Activated naive CD4-positive, alpha-beta T cell (primary cell): ENCODE measurements around the gene FAM151A.

Experiments
- DNase-seq, 4 experiments: peaks; one replicate each; lab custom pipeline; 2025; lab: John Stamatoyannopoulos, UW

The FAM151A gene

GRCh38 chr1:54604051-54604450 is 19.3 kb downstream of the FAM151A start:
- DNase-seq = no peak

GRCh38 chr1:54603241-54603640 is 20.1 kb downstream of the FAM151A start:
- DNase-seq = no peak

DNA sequence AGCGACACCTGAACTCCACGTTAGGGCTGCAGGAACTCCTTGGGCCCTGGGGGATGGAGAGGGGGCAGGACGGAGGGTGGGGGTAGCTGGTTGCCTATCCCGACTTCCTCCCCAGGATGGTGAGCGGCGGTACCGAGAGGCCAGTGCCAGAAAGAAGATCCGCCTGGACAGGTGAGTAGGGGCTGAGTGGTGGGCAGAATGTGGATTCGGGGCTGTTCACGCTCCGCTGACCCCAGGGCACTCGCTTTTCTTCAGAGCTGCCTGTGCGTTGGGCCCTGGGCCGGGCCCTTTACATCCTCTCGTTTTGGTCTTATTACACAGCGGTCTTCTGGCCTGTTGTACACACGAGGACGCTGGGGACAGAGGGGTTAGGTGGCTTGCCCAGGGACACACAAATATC is 20.8 kb downstream of the FAM151A start:
- no peak for DNase-seq

DNA sequence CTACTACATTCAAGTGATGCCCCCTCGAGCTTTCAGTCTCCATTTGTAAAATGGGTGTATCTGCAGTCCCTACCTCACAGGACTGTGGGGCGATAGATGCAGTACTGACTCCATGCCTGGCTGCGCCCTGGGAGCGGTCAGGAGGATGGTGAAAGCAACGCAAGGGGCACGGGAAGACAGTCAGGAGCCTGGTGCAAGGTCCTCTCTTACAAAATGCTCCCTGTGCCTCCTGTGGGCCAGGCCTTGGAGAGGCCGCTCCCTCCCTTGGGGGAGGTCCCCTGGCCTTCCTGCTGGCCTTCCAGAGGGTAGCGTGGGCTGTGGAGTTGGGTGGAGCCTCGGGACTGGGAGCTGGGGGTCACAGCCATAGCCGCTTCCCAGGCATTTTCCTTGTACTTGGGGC is 21.6 kb downstream of the FAM151A start:
- no peak for DNase-seq

DNA sequence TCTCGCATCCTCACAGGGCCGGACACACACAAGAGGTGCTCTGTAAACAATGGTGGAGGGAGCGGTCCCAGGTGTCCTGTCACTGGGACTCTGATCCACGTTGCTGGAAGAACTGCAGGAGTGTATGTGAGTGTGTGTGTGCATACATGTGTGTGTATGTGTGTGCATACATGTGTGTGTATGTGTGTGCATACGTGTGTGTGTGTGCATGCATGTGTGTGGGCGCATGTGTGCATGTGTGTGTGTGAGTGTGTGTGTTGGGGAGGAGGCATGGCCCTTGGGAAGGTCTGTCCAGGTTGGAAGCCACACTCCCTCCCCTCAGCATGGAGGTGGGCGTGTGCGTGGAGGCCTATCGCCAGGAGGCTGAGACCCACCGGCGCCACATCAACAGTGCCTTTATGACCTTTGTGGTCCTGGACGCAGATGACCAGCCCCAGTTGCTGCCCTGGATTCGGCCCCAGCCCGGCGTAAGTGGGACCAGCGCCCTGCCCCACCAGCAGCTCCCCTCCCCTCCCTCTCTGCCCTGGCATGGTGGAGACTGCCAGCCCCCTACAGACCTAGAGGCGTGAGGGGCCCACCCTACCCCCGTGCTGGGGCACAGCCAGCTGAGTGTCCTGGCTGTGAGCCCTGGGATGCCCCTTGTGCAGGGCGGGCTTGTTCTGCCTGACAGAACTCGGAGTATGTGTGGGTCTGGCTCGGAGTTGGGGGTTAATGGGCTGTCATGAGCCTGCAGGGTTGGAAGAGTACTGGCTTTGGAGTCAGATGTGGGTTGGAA is 22.2 kb downstream of the FAM151A start:
- DNase-seq = no peak

DNA sequence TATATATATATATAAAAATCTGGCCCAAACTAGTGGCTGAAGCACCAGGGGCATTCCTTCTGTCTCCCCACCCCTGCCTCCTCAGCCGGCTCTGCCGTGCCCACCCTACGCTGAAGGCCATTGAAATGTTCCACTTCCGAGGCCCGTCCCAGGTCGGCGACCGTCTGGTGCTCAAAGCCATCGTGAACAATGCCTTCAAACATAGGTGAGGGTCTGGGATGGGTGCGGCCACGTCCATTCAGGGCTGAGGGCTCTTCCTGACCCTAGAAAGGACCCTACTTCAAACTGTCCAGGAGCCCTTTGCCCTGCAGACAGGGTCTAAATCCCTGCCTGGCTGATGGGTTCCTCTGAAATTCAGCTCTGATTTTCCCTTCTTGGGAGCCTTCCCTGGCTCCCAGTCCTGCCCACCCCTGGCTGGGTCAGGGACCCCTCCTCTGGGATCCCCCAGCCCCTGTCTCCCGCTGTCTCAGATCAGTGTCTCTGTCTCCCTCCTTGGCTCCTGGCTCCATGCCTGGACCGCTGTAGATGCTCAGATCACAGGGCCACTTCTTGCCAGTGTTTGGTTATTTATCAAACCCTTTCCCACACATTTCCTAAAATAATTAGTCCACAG is 24.0 kb downstream of the FAM151A start:
- no peak for DNase-seq

GRCh38 chr1:54597455-54598030 is 25.8 kb downstream of the FAM151A start:
- DNase-seq = no peak

- no peak for DNase-seq
Observed at GRCh38 chr1:54596756-54597155, 26.6 kb downstream of the FAM151A start.

DNA sequence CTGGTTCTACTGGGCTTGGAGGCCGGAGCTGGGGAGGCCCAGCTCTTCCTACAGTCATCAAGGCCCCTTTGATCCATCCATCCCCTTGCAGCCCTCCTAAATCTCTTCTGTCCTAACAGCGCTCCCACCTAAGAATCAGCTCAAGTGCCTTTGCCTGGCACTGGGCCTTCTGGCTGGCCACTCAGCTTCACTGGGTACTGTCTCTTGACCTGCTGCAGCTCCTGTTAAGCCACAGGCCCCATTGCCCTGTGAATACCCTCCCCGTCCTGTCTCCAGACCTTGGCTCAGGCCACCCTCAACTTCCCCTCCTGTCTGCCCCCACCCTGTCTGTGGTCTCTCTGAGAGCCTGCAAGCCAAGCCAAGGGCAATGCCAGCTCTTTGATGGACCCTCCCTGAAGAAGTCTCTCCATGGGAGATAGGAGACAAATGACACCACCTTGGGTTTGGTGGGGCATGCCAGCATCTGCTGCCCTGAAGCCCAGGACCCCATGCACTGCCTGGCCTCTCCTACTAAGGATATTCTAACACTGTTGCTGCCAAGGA is 27.3 kb downstream of the FAM151A start:
- no peak for DNase-seq

DNA sequence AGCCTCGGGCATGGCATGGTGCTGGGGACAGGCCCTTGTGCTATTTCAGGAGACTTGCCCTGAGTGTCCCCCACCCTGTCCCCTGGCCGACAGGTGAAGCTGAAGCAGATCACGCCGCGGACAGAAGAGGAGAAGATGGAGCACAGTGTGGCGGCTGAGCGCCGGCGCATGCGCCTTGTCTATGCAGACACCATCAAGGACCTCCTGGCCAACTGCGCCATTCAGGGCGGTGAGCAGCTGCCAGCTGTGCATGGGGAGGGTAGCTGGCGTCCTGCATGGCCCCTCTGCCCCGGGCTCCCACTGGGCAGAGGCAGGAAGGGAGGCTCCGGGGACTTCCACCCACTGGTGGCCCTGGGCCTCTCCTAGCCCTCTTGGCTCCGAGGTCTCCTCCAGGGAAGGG is 28.9 kb downstream of the FAM151A start:
- no peak for DNase-seq

- DNase-seq = no peak
Observed at GRCh38 chr1:54593571-54594160, 29.7 kb downstream of the FAM151A start.

DNA sequence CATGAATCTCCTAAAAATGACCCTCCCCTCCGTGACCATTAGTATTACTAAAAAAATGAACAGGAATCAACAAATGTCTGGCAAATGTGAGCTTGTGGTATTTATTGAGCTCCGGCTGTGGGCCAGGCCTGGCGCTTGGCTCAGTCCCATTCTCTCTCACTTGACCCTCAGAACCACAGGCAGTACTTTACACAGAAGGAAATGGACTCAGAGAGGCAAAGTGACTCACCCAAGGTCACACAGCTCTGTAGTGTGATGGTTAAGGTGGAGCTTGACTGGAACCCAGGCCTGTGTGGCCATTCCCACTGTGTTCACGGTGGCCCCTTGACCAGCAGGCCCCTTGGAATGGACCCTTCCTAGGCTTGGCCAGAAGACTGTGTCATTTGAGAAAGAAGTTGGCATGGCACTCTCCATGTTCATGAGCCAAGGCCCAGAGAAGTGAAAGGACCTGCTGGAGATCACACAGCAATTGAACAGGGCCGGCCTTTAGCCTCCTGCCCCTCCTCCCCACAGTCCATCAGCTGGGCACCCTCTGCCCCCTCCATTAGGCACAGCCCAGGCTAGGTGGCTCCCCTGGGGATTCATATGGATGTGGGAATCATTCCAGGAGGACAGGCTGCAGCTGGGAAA is 32.1 kb downstream of the FAM151A start:
- no peak for DNase-seq

- DNase-seq = no peak
Observed at GRCh38 chr1:54588377-54588776, 34.9 kb downstream of the FAM151A start.

- no peak for DNase-seq
Observed at GRCh38 chr1:54585181-54586066, 37.9 kb downstream of the FAM151A start.

- DNase-seq = no peak
Observed at GRCh38 chr1:54584575-54584974, 38.8 kb downstream of the FAM151A start.

DNA sequence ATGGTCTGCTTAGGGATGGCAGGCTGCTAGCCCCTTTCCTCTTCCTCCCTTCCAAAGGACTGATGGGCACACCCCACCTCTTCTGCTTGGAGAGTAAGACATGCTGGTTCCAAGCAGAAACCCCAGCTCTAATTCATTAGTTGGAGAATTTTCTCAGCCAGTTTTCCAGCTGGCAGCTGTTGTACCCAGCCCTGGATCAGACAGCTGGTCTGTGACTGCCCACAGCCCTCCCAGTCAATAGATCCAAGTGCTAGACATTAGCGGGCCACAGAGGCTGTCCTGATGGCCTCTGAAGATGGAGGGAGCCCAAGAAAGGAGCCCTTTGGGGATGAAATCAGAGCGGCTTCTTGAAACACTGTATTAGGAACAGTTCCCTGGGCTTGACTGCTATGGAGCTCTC is 39.5 kb downstream of the FAM151A start:
- DNase-seq = no peak

- no peak for DNase-seq
Observed at GRCh38 chr1:54583307-54583686, 40.0 kb downstream of the FAM151A start.

- DNase-seq = no peak
Observed at GRCh38 chr1:54582566-54583306, 40.6 kb downstream of the FAM151A start.

DNA sequence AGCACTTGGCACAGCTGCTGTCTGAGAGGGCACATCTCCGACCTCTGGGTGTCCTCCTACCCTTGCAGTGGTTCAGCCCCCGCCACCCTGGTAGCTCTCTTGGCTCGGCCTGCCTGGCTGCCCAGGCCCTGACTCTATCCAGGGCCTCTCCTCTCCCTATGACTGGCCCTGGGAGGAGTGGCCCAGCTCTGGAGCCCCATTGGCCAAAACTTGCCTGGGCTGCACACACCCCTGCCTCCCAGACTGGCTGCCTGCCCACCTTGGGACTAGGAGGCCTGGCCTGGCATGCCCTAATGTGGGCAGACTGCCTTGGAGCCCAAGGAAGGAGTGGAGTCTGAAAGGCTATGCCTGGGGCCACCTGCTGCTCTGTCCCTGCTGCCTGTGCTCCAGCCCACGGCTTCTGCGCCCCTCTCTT is 41.7 kb downstream of the FAM151A start:
- DNase-seq = no peak

DNA sequence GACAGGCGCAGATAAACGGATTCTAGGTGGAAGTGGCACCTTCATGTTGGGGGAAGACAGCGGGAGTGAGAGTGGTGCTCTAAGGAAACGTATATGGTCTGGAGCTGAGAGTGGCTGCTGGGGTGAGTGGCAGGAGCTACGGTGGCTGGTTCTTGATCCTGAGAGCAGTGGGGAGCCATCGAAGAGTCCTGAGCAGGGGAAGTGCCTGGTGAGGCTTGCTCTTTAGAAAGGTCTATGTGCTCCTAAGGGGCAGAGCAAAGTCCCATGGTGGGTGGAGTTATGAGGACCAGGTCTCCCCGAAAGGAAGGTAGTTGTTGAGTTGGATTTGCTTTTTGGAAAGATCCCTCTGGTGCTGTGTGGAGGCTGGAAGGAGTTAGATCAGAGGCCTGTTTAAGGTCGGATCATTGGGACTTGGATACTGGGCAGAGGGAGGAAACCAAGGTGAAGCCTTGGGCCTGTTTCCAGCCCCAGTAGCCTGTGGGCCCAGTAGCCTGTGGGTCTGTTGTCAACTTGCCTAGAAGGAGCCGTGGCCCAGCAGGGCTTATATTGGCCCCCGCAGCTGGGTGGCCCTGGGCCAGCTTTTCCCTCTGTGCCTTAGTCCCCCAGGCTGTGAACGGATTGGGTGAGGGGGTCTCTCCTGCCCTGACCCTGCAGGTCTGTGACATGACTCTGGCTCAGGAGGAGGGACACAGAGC is 42.3 kb downstream of the FAM151A start:
- no peak for DNase-seq
